Thymus (tissue), 11 donors: ENCODE measurements around the gene LRRC8B. TPM values are rescaled to one million over a fixed set of nuclear protein-coding genes. Genes with fewer than 3 reads are reported as not detected.

Source experiments
- DNase-seq, 9 donors: peaks; one replicate each; pipeline ENCODE4 v3.0.0-alpha.2; 2013; ENCODE audit warnings: low spot score in 9 of 9, low read depth in 6 of 9, missing footprints in 1 of 9
- H3K27ac ChIP-seq, 2 donors: one replicate each; pipeline ENCODE4 v1.5.1; 2013; ENCODE audit warnings: control low read depth in 1 of 2, low read depth in 1 of 2, low read length in 1 of 2, mild to moderate bottlenecking in 1 of 2, moderate library complexity in 1 of 2
- H3K27me3 ChIP-seq, 2 donors: one replicate each; pipeline ENCODE4 v1.5.1; 2013; ENCODE audit warnings: low read length in 1 of 2; ENCODE audit not compliant: control insufficient read depth in 2 of 2, insufficient read depth in 1 of 2
- H3K36me3 ChIP-seq, 2 donors: one replicate each; pipeline ENCODE4 v1.5.1; 2013; ENCODE audit warnings: low read length in 1 of 2, mild to moderate bottlenecking in 1 of 2, moderate library complexity in 1 of 2; ENCODE audit not compliant: control insufficient read depth in 2 of 2, insufficient read depth in 2 of 2
- H3K4me1 ChIP-seq, 2 donors: one replicate each; pipeline ENCODE4 v1.5.1; 2013; ENCODE audit warnings: low read length in 2 of 2; ENCODE audit not compliant: control insufficient read depth in 2 of 2, insufficient read depth in 2 of 2
- H3K4me3 ChIP-seq, 2 donors: one replicate each; pipeline ENCODE4 v1.5.1; 2013; ENCODE audit warnings: low read length in 2 of 2, control low read depth in 1 of 2, mild to moderate bottlenecking in 1 of 2
- H3K9me3 ChIP-seq, 2 donors: one replicate each; pipeline ENCODE4 v1.5.1; 2013; ENCODE audit warnings: low read length in 1 of 2, mild to moderate bottlenecking in 1 of 2; ENCODE audit not compliant: control insufficient read depth in 2 of 2, insufficient read depth in 1 of 2
- WGBS: extraction: QIAGEN DNeasy Blood & Tissue Kit; methylation state at CpG from one replicate; pipeline ENCODE4 v1.1.7; 2013; 5-methylcytosine and 5-hydroxymethylcytosine counted together
- polyA plus RNA-seq: library from polyadenylated mRNA; stranded (reverse); fragments of 200-250 nt; gene quantifications from one replicate; pipeline ENCODE4 v1.2.3, GENCODE V29; 2013
- total RNA-seq: library from RNA; stranded (reverse); fragments of 120-200 nt; gene quantifications from one replicate; pipeline ENCODE4 v1.2.4, GENCODE V29; 2013
- donor health status: healthy.

Gene LRRC8B
- total and polyA plus RNA-seq, 2 donors: 3.5 to 4.7 TPM

DNA sequence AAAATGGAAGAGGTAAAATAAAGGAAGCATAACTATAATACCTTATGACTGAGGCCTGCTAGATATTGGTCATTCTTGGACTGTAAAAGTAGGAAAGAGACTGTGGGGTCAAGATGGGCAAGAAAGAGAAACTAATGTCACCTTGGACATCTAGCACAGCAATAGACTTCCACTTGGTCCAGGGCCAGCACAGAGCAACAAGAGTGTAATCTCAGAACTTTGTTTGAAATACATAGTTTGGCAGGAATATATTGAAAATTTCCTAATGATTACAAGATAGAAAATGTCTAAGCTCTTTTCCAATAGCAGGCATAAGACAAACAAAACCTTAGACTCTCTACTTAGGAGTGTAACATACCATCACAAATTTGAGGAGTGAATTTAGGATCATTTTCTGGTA is 112.9 kb downstream of the LRRC8B start:
- Histone ChIP-seq H3K9me3 (no peaks in the 10 kb centered on the region), H3K27me3 (peaks cover 3 to 16% of the 10 kb centered on the region in 2 donors), H3K4me3 (no peak overlapping the region), H3K36me3 (no peaks in the 10 kb centered on the region), H3K27ac (no peak overlapping the region), H3K4me1 (peaks cover 0 to 10% of the 10 kb centered on the region in 2 donors)
- DNase-seq: no peak

DNA sequence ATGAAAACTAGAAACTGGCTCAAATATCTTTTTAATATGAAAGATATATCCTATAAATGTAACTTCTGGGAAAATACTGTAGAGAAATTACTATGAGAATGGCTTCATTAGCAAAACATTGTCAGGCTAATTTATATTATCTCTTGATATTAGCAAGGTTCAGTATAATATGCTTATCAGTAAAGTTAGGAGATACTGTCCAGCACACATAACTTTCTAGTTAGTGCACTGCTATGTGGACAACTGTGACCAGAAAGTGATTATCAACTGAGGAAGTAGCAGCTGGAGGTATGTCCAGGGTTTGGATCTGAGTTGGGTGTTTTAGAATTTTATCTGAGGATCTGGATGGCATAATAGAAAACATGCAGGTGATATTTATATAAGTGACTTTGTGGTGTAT is 115.8 kb downstream of the LRRC8B start:
- Histone ChIP-seq H3K27me3 (no peaks in the 10 kb centered on the region), H3K4me1 (no peaks in the 10 kb centered on the region), H3K36me3 (no peaks in the 10 kb centered on the region), H3K9me3 (no peaks in the 10 kb centered on the region), H3K27ac (no peak overlapping the region), H3K4me3 (no peak overlapping the region)
- no peak for DNase-seq

DNA sequence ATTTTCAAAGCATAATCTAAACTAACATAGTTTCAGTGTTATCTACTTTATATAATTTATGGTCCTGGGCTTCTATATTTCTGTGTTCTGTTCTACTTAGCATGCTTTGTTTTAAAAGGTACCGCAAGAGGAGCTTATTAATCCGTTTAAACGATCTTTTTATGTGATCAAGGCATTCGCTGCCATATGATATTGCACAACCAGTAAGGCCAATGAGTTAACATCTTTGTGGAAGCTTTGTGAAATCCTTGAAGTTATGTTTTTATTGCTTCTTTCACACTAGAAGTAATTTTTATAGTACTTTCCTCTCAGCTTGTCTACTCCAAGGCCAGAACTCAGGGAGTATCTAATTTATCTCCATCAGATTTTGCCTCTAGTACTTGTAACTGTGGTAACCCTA is 117.2 kb downstream of the LRRC8B start:
- Histone ChIP-seq H3K9me3 (no peaks in the 10 kb centered on the region), H3K36me3 (no peaks in the 10 kb centered on the region), H3K4me1 (no peaks in the 10 kb centered on the region), H3K27ac (no peak overlapping the region), H3K4me3 (no peak overlapping the region), H3K27me3 (no peaks in the 10 kb centered on the region)
- no peak for DNase-seq
- WGBS: over 99% methylated on average over 4 of the region's 4 CpGs

DNA sequence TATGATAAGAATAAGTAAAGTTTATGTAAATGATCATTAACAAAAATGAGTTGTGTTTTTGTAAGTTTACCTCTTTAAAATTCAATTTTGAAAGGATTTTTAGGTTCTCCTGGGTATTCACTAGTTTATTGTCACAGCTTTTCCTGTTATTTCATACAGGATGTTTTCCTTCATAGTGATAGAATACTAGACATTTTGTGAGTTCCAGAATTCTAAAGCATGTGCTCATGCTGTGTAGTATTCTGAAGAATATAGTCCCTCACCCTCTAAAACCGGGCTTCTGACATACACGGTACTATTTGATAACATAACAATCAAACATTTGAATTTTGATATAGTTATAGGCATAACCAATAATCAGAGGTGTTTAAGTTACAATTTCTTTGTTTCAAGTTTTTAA is 118.9 kb downstream of the LRRC8B start:
- Histone ChIP-seq H3K9me3 (no peaks in the 10 kb centered on the region), H3K27ac (no peak overlapping the region), H3K4me3 (no peak overlapping the region), H3K4me1 (no peaks in the 10 kb centered on the region), H3K27me3 (no peaks in the 10 kb centered on the region), H3K36me3 (no peaks in the 10 kb centered on the region)
- DNase-seq: no peak
- WGBS: 98% methylated on average over 2 of the region's 2 CpGs

DNA sequence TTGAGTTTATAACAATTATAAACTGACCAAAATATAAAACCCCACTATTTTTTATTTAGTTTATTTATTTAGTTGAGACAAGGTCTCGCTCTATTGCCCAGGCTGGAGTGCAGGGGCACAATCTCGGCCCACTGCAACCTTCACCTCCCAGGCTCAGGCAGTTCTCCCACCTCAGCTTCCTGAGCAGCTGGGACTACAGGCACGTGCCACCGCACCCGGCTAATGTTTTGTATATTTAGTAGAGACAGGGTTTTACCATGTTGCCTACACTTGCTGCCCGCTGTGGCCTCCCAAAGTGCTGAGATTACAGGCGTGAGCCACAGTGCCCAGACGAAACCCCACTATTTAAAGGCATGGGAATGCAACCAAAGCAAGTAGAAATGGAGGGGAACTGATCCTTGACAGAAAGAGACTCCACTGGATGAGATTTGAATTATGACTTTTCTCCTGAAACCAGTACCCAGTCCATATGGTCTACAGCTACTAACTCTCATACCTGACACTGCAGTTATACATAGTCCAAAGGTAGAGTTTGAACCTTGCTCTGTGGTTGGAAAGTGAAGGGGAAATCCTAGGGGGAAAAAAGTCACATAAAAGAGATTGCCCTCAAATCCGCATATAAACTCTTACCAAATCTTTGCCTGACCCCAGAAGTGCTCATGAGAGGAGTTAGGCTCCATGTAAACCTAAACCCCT is 119.6 kb downstream of the LRRC8B start:
- DNase-seq: no peak
- no peak overlapping the region for H3K27ac ChIP-seq

DNA sequence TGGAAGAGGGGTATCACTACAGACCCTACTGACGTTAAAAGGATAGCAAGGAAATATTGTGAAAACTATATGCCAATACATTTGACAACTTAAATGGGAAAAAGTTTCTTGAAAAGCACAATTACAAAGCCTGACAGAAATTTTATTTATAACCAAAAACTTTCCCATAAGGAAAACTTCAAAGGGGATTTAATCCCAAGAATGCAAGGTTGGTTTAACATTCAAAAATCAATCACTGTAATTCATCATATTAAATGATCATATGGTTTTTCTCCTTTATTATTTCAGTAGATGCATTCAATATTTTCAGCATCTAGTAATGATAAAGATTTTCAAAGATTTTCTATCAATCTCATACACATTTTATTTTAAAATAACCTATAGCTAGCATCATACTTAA is 121.6 kb downstream of the LRRC8B start:
- H3K36me3 ChIP-seq: no peaks in the 10 kb centered on the region
- 55% methylated on average over 1 of the region's 1 CpG for WGBS

More for the DNA sequence above, 119.6 kb downstream of the LRRC8B start:
- H3K4me1 ChIP-seq: no peaks in the 10 kb centered on the region
- 78% methylated on average over 9 of the region's 9 CpGs for WGBS
- no peaks in the 10 kb centered on the region for H3K27me3 ChIP-seq
- no peaks in the 10 kb centered on the region for H3K9me3 ChIP-seq
- H3K4me3 ChIP-seq: no peak overlapping the region
- no peaks in the 10 kb centered on the region for H3K36me3 ChIP-seq

More for the DNA sequence above, 121.6 kb downstream of the LRRC8B start:
- H3K9me3 ChIP-seq: no peaks in the 10 kb centered on the region
- H3K4me3 ChIP-seq: no peak overlapping the region
- H3K4me1 ChIP-seq: no peaks in the 10 kb centered on the region
- H3K27ac ChIP-seq: no peak overlapping the region
- H3K27me3 ChIP-seq: no peaks in the 10 kb centered on the region
- DNase-seq: no peak

Other genes with a start within 250 kb of the LRRC8B start
- 0.61 TPM for gene GBP6, start 160.8 kb upstream of the LRRC8B start, total RNA-seq
- 1.8 TPM for gene GBP6, start 160.8 kb upstream of the LRRC8B start, polyA plus RNA-seq
- 6.6 TPM for gene LRRC8C, start 108.3 kb downstream of the LRRC8B start, total RNA-seq
- 5.5 TPM for gene LRRC8C, start 108.3 kb downstream of the LRRC8B start, polyA plus RNA-seq